ENCODE results near the gene DAZAP1.

The DAZAP1 gene

DNA sequence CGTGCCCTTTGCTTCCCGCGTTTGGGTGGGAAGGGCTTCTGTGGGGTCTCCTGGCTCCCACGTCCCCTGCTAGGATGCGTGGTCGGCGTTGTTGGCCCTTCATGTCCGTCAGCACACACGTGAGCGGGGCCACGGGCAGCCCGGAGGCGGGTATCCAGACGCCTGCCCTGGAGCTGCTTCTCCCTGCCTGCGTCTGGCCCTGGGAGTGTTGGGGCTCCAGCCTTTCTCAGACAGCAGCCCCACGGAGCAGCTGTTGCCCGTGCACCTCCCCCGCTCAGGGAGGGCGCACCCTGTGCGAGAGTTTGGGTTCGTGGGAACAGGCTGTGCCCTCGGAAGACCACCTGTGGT lies 14.5 kb downstream of the DAZAP1 start:
- Histone ChIP-seq H3K23ac (ENCODE audit: low read length in 2 of 2) (no peak overlapping the region), H3K27me3 (ENCODE audit: control insufficient read depth in 1 of 2, insufficient read depth in 1 of 2, low read length in 2 of 2) (no peaks in the 10 kb centered on the region), H3K27ac (ENCODE audit: low read length, poor library complexity, severe bottlenecking) (no peak overlapping the region), H4K8ac (ENCODE audit: low read length) (no peak overlapping the region), H2BK120ac (ENCODE audit: low read depth, low read length) (no peak overlapping the region), H3K36me3 (ENCODE audit: control insufficient read depth in 1 of 2, insufficient read depth in 2 of 2, low read depth in 1 of 2, low read length in 2 of 2) (peaks cover 81 to 96% of the 10 kb centered on the region in 2 experiments), H3K9me3 (ENCODE audit: control insufficient read depth, low read length) (no peaks in the 10 kb centered on the region), H3K14ac (ENCODE audit: low read length in 2 of 2) (no peak overlapping the region), H3K18ac (ENCODE audit: low read depth in 1 of 2, low read length in 2 of 2) (no peak overlapping the region), H3K4ac (ENCODE audit: low read depth in 1 of 2, low read length in 2 of 2) (no peak overlapping the region), H3K9ac (ENCODE audit: low read length) (no peak overlapping the region), H3K79me1 (replicated peaks; ENCODE audit: low read length, poor library complexity, severe bottlenecking) (peaks cover 35% of the 10 kb centered on the region), H3K4me3 (ENCODE audit: insufficient read depth in 1 of 2, low read depth in 1 of 2, low read length in 2 of 2) (no peak overlapping the region), H4K91ac (ENCODE audit: low read length) (no peak overlapping the region), H2BK15ac (ENCODE audit: low read depth, poor library complexity, severe bottlenecking) (no peak overlapping the region), H2AK5ac (ENCODE audit: low read length, severe bottlenecking) (no peak overlapping the region), H3K4me1 (ENCODE audit: control insufficient read depth, insufficient read depth, low read depth, low read length) (peaks cover 38% of the 10 kb centered on the region), H2BK5ac (ENCODE audit: low read depth, low read length, poor library complexity, severe bottlenecking) (no peak overlapping the region), H3K4me2 (ENCODE audit: low read length, poor library complexity, severe bottlenecking) (no peak overlapping the region), H2BK12ac (ENCODE audit: low read length in 2 of 2) (no peak overlapping the region), H2AFZ (ENCODE audit: low read depth, low read length) (no peak overlapping the region)
- DNase-seq, result no peak
- 93% methylated on average over 22 of the region's 22 CpGs for WGBS

DNA sequence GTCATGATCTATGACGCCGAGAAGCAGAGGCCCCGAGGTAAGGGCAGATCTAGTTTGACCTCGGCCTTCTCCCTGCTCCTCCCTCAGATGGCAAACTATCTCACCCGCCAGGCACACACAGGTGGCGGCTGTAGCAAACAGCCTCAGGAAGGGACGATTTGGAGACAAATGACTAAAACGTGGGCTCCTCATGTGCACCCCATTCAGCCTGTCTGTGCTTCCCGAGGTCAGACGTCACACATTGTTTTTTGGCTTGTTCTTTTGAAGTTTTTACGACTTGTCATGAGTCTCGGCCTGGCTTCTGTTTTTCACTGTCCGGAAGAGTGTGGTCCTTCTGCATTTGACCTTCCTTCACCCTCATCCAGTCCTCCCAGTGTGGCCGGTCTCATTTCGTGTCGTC lies 15.0 kb downstream of the DAZAP1 start:
- no peak for DNase-seq
- peaks cover 33% of the 10 kb centered on the region for H3K4me1 ChIP-seq (ENCODE audit: control insufficient read depth, insufficient read depth, low read depth, low read length)
- WGBS, result 67% methylated on average over 16 of the region's 16 CpGs

DNA sequence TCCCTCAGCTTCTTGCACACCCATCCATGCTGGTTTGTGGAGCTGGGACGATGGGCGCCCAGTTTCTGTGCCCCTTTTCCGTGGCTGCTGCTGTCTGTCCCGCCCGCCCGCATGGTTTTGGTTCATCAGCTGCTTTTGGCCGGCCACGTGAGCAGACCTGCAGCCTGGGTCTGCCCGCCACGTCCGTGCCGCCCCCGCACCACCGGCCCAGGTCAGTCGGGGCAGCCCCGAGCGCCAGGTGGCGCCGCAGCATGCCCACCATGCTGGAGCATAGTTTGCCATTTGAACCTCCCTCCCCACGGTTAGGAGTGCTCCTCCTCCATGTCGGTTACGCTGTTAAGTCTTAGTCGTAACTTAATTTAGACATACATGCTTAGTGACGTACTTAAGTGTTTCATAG lies 15.6 kb downstream of the DAZAP1 start:
- no peak overlapping the region for H3K4ac ChIP-seq (ENCODE audit: low read depth in 1 of 2, low read length in 2 of 2)
- H4K8ac ChIP-seq (ENCODE audit: low read length), result no peak overlapping the region
- no peak overlapping the region for H4K91ac ChIP-seq (ENCODE audit: low read length)
- no peak overlapping the region for H2AFZ ChIP-seq (ENCODE audit: low read depth, low read length)
- H2BK12ac ChIP-seq (ENCODE audit: low read length in 2 of 2), result no peak overlapping the region
- no peak overlapping the region for H3K4me3 ChIP-seq (ENCODE audit: insufficient read depth in 1 of 2, low read depth in 1 of 2, low read length in 2 of 2)
- peaks cover 45% of the 10 kb centered on the region for H3K79me1 ChIP-seq (replicated peaks; ENCODE audit: low read length, poor library complexity, severe bottlenecking)
- no peaks in the 10 kb centered on the region for H3K9me3 ChIP-seq (ENCODE audit: control insufficient read depth, low read length)
- H3K36me3 ChIP-seq (ENCODE audit: control insufficient read depth in 1 of 2, insufficient read depth in 2 of 2, low read depth in 1 of 2, low read length in 2 of 2), result peaks cover 86 to 96% of the 10 kb centered on the region in 2 experiments
- H3K4me2 ChIP-seq (ENCODE audit: low read length, poor library complexity, severe bottlenecking), result no peak overlapping the region
- no peak overlapping the region for H2AK5ac ChIP-seq (ENCODE audit: low read length, severe bottlenecking)
- no peak for DNase-seq
- H3K4me1 ChIP-seq (ENCODE audit: control insufficient read depth, insufficient read depth, low read depth, low read length), result peaks cover 28% of the 10 kb centered on the region
- no peak overlapping the region for H3K18ac ChIP-seq (ENCODE audit: low read depth in 1 of 2, low read length in 2 of 2)
- H3K27ac ChIP-seq (ENCODE audit: low read length, poor library complexity, severe bottlenecking), result no peak overlapping the region
- no peak overlapping the region for H3K23ac ChIP-seq (ENCODE audit: low read length in 2 of 2)
- H2BK5ac ChIP-seq (ENCODE audit: low read depth, low read length, poor library complexity, severe bottlenecking), result no peak overlapping the region
- no peak overlapping the region for H2BK120ac ChIP-seq (ENCODE audit: low read depth, low read length)
- H3K9ac ChIP-seq (ENCODE audit: low read length), result no peak overlapping the region
- H3K27me3 ChIP-seq (ENCODE audit: control insufficient read depth in 1 of 2, insufficient read depth in 1 of 2, low read length in 2 of 2), result no peaks in the 10 kb centered on the region
- H2BK15ac ChIP-seq (ENCODE audit: low read depth, poor library complexity, severe bottlenecking), result no peak overlapping the region
- H3K14ac ChIP-seq (ENCODE audit: low read length in 2 of 2), result no peak overlapping the region
- WGBS, result 93% methylated on average over 24 of the region's 24 CpGs

More for the DNA sequence above, 15.0 kb downstream of the DAZAP1 start:
- Histone ChIP-seq H3K27me3 (ENCODE audit: control insufficient read depth in 1 of 2, insufficient read depth in 1 of 2, low read length in 2 of 2) (no peaks in the 10 kb centered on the region), H4K91ac (ENCODE audit: low read length) (no peak overlapping the region), H3K4ac (ENCODE audit: low read depth in 1 of 2, low read length in 2 of 2) (no peak overlapping the region), H3K4me3 (ENCODE audit: insufficient read depth in 1 of 2, low read depth in 1 of 2, low read length in 2 of 2) (no peak overlapping the region), H3K14ac (ENCODE audit: low read length in 2 of 2) (no peak overlapping the region), H3K9me3 (ENCODE audit: control insufficient read depth, low read length) (no peaks in the 10 kb centered on the region), H3K4me2 (ENCODE audit: low read length, poor library complexity, severe bottlenecking) (no peak overlapping the region), H3K27ac (ENCODE audit: low read length, poor library complexity, severe bottlenecking) (no peak overlapping the region), H2BK120ac (ENCODE audit: low read depth, low read length) (no peak overlapping the region), H2AFZ (ENCODE audit: low read depth, low read length) (no peak overlapping the region), H2BK5ac (ENCODE audit: low read depth, low read length, poor library complexity, severe bottlenecking) (no peak overlapping the region), H2BK15ac (ENCODE audit: low read depth, poor library complexity, severe bottlenecking) (no peak overlapping the region), H2BK12ac (ENCODE audit: low read length in 2 of 2) (no peak overlapping the region), H3K36me3 (ENCODE audit: control insufficient read depth in 1 of 2, insufficient read depth in 2 of 2, low read depth in 1 of 2, low read length in 2 of 2) (peaks cover 83 to 97% of the 10 kb centered on the region in 2 experiments), H3K9ac (ENCODE audit: low read length) (no peak overlapping the region), H3K18ac (ENCODE audit: low read depth in 1 of 2, low read length in 2 of 2) (no peak overlapping the region), H3K79me1 (replicated peaks; ENCODE audit: low read length, poor library complexity, severe bottlenecking) (peaks cover 39% of the 10 kb centered on the region), H2AK5ac (ENCODE audit: low read length, severe bottlenecking) (no peak overlapping the region), H4K8ac (ENCODE audit: low read length) (no peak overlapping the region), H3K23ac (ENCODE audit: low read length in 2 of 2) (no peak overlapping the region)

DNA sequence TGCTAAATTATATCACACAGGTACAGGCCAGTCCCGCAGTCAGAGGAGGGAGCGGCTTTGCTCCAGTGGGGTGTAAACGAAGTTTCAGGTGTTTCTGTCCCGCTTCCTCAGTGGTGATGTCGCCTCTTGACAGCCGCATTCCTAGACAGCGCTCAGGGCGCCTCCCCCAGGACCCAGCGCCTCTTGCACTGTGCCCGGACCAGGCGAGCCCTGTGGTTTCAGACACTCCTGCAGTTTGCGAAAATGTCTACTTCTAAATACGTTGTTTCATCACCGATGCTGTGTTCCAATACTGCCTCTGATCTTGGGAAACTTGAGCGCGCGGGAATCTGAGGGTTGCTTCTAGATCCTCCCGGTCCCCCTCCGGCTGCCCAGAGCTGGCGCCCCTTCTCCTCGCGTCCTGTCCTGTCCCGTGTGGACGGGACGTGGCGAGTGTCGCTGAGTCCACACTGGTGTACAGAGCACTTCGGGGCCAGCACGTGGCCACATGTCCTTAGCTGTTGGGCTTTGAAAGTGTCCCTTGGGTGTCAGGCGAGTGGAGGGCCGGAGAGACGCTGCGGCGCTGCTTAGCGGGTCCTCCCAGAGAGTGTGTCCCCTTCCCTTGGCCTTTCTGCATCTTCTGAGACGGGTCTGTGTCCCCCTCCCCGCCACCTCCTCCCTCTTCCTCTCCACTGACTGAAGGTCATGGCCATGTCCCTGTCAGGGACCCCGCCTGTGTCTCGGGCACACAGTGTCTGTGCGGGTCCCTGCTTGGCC lies 16.2 kb downstream of the DAZAP1 start:
- Histone ChIP-seq H2AK5ac (ENCODE audit: low read length, severe bottlenecking) (no peak overlapping the region), H3K9me3 (ENCODE audit: control insufficient read depth, low read length) (no peaks in the 10 kb centered on the region), H4K8ac (ENCODE audit: low read length) (no peak overlapping the region), H2BK5ac (ENCODE audit: low read depth, low read length, poor library complexity, severe bottlenecking) (no peak overlapping the region), H3K23ac (ENCODE audit: low read length in 2 of 2) (no peak overlapping the region), H3K4me1 (ENCODE audit: control insufficient read depth, insufficient read depth, low read depth, low read length) (peaks cover 28% of the 10 kb centered on the region), H4K91ac (ENCODE audit: low read length) (no peak overlapping the region), H3K36me3 (ENCODE audit: control insufficient read depth in 1 of 2, insufficient read depth in 2 of 2, low read depth in 1 of 2, low read length in 2 of 2) (peaks cover 91 to 94% of the 10 kb centered on the region in 2 experiments), H2BK15ac (ENCODE audit: low read depth, poor library complexity, severe bottlenecking) (no peak overlapping the region), H3K4me2 (ENCODE audit: low read length, poor library complexity, severe bottlenecking) (no peak overlapping the region), H2BK12ac (ENCODE audit: low read length in 2 of 2) (no peak overlapping the region), H3K27ac (ENCODE audit: low read length, poor library complexity, severe bottlenecking) (no peak overlapping the region), H3K9ac (ENCODE audit: low read length) (no peak overlapping the region), H3K18ac (ENCODE audit: low read depth in 1 of 2, low read length in 2 of 2) (no peak overlapping the region), H3K27me3 (ENCODE audit: control insufficient read depth in 1 of 2, insufficient read depth in 1 of 2, low read length in 2 of 2) (no peaks in the 10 kb centered on the region), H2BK120ac (ENCODE audit: low read depth, low read length) (no peak overlapping the region), H3K79me1 (replicated peaks; ENCODE audit: low read length, poor library complexity, severe bottlenecking) (peaks cover 49% of the 10 kb centered on the region), H3K4ac (ENCODE audit: low read depth in 1 of 2, low read length in 2 of 2) (no peak overlapping the region), H3K4me3 (ENCODE audit: insufficient read depth in 1 of 2, low read depth in 1 of 2, low read length in 2 of 2) (no peak overlapping the region), H2AFZ (ENCODE audit: low read depth, low read length) (no peak overlapping the region), H3K14ac (ENCODE audit: low read length in 2 of 2) (no peak overlapping the region)
- 97% methylated on average over 38 of the region's 40 CpGs for WGBS
- no peak for DNase-seq
